LoVo (cell line): Measurements from ENCODE around the gene ADCK2.
A peak's percentile ranks its signal among the peaks of the same experiment; 100 is the strongest.
"Not testable (repeated sequence)": the region's sequence is repeated elsewhere in the genome, so short reads cannot be mapped to it uniquely, and the experiment has no call there.

Experiments
- DNase-seq: peaks from one replicate; pipeline ENCODE4 v3.0.0-alpha.2; 2016; ENCODE audit warnings: low spot score

Gene ADCK2

DNA sequence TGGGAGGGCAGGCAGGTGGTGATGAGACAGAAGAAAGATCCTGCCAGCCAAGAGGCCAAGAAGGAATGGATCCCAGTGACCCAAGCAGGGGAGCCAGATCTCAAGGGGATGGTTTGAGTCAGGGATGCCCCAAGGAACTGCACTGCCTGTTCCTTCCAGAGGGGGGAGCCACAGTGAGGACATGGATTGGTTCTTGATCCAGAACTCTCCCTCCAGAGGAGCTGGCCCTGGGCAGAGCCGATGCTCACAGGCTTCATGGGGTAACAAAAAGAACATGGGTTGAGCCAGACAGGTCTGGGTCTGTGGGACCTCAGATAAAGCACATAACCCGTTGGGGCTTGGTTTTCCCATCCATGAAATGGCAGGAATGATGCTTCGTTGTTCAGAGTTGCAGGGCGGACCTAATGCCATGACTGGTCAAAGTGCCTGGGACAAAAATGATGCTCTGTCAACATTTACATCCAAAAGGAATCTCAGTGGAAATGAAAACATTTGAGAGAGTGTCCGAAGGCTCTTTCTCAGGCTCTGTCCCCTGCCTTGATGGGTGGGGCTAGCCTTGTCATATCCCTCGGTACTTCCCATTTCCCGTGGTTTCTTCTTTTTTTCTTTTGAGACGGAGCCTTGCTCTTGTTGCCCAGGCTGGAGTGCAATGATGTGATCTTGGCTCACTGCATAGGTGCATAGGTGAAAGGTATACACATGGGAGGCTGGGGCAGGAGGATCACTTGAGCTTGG is 27.4 kb upstream of the ADCK2 start:
- DNase-seq = no peak

DNA sequence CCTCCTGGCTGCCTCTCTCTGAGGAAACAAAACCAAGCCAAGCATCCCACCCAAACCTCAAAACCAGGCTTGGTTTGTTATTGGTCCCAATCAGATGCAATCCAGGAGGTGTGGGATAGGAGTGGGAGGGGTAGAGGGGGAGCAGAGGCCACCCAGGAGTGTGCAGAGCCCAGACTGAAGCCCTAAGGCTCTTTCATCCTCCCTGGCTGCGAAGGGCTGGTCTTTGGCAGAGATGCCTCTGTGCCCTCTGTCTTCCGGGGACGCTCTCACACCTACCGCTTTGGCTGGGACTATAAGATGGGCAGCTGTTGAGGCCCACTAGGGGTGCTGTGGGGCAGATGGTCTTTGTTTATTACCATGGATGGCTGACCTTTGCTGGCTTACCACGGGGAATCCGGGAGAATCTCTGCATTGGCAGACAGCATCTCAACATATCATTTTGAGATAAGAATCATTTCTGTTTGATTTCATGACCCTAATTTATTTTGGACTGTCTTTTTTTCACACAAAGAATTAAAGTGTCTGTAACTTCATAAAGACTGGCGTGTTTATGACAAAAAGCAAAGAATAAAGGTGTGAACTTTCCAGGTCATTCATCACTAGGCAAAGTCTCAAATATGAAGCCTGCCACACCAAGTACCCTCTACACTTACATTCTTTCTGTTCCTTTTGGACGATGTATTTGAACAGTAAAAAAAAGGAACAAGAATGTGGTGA is 25.7 kb upstream of the ADCK2 start:
- DNase-seq = peak; percentile 58

DNA sequence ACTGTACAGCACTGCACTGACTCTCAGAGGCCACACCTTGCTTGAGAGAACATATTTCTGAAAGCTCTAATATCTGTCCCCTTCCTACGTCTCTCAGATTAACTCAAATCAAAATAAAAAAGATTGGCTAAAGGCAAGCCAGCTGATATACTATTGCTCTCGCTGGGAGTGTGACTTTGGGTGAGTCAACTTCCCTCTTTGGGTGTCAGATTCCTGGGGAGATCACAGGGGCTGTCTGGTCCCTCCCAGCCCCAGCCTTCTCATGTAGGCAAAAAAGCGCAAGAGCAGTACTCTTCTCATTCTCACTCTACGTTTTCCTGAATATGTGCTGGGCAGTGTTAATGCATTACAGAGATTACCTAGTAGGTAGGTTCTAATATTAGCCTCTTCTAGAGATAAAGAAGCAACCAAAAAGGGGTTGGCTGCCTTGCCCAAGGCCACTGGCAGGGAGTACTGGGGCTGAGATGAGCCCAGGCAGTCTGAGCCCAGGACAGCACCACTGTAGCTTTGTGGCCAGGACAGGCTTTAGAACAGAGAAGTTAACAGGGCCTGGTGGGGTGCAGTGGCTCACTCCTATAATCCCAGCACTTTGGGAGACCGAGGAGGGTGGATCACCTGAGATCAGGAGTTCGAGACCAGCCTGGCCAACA is 23.1 kb upstream of the ADCK2 start:
- no peak for DNase-seq

DNA sequence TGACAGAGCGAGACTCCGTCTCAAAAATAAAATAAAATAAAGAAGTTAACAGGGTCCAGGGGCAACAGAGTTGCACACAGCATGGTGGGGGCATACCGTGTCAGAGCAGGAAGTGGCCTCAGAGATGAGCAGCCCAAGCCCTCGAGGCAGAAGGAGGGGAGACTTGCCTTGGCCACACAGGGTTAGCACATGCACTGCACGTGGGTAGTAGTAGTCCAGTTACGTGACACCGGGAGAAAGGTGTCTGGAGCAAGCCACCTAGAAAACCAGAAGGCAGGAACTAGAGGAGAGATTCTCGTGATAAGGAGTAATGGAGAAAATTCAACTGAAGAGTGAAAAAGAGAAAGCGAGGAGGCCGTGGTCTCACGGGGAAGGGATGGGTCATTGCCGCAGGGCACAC is 22.4 kb upstream of the ADCK2 start:
- no peak for DNase-seq

DNA sequence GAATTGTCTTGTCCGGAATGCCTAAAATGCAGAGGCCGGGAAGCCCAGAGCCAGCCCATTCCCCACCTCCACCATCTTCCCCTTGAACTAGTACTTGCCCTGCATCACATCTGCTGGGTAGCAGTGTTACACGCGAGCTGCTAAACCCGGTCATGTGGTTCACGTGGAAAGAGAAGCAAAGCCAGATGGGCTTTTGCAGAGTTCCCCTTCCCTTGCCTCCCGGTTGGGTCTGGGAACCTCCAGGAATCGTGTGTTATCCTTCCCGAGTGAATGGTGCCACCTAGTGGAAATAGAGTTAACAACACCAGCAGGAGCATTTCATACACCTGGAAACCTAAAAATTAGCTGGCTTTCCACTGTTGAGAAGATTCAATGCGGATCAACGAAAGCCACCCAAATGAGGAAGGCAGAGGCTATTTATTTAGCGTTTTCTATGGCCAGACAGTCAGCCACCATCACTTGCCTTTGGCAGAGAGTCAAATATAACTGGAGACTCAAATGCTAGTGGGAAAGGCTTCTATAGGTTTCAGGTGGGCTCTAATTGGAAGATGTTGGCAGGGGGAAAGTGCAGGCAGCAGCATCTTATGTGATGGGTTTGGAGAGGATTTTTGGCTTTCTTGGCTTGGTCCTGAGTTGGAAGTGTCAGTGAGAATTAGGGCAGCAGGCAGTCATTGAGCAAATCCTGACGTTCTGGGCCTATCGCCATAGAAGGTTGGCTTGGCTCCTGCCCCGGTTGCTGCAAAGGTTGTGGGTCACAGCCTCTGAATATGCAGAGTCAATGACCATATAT is 19.2 kb upstream of the ADCK2 start:
- peak; percentile 84 for DNase-seq

DNA sequence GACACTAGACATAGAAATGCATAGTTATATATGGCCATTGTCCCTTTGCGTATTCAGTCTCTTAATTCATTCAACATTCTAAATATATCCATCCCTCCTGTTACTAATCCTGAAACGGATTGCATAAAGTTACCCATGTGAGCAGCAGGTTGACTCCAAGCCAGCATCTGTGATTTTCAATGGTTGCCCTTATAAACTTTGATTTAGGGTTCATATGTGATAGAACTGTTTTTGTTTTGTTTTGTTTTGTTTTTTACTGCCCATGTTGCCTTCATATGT is 18.7 kb upstream of the ADCK2 start:
- DNase-seq = no peak

DNA sequence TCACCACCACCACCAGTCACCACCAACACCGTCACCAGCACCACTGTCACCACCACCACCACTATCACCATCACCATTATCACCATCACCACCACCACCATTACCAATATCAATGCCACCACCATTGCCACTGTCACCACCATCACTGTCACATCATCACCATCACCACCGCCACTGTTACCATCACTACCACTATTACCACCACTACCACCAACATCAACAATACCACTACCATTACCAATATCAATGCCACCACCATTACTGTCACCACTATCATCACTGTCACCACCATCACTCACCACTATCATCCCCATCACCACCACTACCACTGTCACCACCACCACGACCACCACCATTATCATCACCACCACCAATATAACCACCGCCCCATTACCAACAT is 18.1 kb upstream of the ADCK2 start:
- no peak for DNase-seq

DNA sequence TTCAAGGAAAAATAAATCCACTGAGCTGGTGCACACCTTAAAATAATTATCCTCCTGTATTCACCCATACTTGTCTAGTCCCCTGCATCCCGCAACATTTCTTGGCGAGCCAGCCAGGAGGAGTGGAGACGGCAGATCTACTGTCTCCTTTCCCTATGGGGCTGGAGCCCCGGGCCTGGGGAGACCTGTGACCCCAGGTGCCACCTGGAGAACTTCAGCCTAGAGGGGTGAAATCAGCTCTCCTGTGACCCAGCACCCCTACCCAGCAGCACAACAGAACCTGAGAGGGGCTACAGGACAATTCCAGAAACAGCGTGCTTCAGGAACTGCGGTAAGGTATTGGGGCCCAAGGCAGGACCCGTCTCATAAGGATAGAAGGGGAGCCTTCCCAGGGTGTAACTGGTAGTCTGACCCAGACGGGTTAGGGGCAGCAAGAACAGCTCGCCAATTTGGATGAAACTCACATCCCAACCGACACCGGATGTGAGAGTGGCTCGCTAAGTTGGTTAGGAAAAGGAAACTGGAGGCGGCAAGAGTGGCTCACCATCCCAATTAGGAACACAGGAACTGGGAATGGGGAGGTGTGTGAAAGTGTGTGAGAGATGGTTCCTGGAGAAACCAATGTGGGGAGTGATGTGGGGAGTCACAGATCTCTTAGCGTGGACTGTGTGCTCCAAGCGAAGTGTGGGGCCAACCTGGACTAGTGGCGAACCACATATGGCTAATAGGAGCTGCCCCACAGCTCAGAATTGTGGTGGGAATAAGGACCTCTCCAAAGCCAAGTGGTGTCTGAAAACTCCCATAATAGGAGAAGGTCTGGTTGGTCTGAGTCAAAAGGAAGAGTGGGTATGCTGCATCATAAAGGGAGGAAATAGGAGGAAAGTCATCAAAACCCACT is 17.0 kb upstream of the ADCK2 start:
- no peak for DNase-seq

DNA sequence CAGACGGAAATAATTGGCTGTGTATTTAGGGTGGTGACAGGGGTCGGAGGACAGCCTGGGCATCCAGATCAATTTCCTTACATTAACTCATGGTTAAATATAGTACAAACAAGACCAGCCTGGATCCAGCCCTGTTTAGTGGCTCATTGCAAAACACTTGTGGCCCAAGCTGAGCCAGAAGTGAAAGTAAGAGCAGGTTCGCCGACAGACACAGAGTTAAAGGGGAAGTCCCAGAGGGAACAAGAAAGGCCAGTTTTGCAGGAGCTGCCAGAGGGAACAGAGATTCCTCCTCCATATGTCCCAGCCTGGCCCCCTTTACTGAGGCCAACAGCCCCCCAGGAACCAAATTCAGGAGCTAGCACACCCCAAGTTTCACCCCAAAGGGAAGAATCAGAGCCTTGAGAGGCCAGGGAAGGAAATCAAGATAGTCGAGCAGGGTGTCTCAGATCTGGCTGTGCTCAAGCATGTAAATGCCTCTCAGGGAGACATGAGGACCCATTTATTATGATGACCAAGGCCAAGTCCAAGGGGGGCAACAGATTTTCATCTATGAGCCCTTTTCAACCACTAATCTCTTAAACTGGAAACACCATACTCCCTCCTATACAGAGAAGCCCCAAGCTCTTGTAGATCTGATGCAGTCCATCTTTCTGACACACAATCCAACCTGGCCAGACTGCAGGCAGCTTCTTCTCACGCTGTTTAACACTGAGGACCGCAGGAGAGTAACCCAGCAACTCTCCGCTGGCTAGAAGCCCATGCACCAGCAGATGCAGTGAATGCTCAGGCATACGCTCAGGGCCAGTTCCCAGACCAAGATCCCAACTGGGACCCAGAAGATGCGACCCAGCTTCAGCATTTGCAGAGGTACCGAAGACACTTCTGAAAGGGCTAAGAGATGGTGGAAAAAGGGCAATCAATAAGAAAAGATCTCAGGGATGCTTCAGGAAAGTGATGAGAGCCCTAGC is 15.9 kb upstream of the ADCK2 start:
- peak; percentile 73 for DNase-seq

DNA sequence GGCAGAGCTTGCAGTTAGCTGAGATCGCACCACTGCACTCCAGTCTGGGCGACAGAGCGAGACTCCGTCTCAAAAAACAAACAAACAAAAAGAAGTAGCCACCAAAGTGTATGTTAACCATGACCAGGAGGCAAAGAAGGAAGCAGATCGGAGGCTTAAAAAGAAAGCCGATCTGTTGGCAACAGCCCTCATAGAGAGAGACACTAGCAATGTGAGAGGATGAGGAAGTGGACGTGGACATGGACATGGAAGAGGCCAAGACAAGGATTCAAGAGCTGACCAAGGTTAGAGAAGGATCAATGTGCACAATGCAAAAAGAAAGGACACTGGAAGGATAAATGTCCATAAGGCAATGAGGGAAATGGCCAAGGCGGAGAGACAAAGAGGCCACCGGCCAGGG is 14.9 kb upstream of the ADCK2 start:
- DNase-seq = no peak

DNA sequence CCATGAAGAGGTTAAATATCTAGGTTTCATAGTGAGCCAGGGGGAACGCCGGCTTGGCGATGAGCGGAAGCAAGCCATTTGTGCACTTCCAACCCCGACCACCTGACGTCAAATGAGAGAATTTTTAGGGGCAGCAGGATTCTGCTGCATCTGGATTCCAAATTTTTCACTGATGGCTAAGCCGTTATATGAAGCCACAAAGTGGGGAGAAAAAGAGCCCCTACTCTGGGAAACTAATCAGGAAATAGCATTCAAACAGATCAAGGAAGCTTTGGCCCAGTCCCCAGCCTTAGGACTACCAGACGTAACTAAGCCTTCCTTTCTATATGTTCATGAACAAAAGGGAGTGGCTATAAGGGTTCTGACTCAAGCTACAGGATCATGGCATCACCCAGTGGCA is 12.9 kb upstream of the ADCK2 start:
- DNase-seq = no peak

DNA sequence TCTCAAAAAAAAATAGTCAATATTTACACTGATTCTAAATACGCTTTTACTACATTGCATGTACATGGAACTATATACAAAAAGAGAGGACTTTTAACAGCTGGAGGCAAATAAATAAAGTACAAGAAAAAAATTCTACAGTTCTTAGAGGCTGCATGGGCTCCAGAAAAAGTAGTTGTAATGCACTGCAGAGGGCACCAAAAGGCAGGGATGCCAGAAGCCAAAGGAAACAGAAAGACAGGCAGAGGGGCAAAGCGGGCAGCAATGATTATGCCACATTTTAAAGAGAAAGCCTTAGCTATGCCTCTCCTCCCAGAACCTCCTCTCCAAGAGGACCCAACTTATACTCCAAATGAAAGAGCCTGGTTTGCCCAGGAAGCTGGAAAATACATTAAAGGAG is 11.6 kb upstream of the ADCK2 start:
- DNase-seq = no peak

DNA sequence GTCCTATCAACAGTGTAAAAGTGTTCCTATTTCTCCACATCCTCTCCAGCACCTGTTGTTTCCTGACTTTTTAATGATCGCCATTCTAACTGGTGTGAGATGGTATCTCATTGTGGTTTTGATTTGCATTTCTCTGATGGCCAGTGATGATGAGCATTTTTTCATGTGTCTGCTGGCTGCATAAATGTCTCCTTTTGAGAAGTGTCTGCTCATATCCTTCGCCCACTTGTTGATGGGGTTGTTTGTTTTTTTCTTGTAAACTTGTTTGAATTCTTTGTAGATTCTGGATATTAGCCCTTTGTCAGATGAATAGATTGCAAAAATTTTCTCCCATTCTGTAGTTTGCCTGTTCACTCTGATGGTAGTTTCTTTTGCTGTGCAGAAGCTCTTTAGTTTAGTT is 9.8 kb upstream of the ADCK2 start:
- not testable (repeated sequence) for DNase-seq

DNA sequence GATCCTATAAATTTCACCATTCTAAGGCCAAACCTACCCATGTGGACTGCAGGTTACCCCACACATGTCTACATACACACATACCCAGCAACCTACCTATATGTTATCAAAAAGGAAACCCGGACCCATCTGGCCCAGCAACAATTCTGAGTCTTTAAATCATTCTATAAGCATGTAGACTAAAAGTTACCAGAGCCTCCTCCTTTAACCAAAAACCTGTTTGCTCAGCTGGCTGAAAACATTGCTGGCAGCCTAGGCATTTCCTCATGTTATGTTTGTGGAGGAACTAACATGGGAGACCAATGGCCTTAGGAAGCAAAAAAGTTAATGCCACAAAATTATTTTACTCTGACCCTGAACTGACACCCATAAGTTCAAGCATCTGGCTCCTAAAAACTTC is 5.3 kb upstream of the ADCK2 start:
- DNase-seq = no peak

DNA sequence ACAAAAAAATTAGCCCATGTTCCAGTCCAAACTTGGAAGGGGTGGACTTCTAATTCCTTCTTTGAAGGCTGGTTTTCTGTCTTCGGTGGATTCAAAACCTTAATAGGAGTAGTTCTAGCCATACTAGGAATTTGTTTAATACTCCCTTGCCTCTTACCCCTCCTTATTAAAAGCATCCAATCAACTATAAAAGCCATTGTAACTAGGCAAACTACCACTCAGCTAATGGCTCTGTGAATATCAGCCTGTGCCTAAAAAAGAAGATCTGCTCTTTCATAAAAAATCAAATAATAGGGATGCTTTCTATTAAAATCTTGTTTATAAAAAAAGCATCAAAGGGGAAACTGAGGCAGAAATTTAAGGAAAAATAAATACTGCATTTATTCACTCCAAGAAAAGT is 4.1 kb upstream of the ADCK2 start:
- no peak for DNase-seq

DNA sequence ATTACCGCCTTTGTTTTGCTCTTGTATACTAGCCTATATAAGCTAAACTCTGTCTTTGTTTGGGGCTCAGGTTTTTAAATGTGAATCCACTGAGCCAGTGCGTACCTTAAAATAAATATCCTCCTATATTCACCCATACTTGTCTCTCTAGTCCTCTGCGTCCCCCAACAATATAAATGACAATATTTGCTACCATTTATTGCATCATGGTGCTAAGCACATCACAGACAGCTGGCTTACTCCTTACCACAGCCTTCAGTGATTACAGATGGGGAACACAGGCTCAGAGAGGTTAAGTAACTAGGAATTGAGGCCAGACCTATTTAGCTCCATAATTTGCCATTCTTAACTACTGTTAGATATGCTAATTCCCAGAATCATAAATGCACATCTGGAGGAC is 3.4 kb upstream of the ADCK2 start:
- DNase-seq = no peak

DNA sequence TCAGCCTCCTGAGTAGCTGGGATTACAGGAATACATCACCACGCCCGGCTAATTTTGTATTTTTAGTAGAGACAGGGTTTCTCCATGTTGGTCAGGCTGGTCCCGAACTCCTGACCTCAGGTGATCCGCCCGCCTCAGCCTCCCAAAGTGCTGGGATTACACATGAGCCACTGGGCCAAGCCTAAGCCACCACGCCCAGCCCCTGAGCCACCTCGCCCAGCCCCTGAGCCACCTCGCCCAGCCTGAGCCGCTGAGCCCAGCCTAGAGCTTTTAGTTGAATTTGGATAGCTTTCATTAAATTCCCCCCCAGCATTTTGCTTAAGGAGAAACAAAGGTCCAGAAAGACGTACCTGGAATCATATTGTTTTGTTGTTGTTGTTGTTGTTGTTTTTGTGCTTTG is 2.9 kb upstream of the ADCK2 start:
- not testable (repeated sequence) for DNase-seq

DNA sequence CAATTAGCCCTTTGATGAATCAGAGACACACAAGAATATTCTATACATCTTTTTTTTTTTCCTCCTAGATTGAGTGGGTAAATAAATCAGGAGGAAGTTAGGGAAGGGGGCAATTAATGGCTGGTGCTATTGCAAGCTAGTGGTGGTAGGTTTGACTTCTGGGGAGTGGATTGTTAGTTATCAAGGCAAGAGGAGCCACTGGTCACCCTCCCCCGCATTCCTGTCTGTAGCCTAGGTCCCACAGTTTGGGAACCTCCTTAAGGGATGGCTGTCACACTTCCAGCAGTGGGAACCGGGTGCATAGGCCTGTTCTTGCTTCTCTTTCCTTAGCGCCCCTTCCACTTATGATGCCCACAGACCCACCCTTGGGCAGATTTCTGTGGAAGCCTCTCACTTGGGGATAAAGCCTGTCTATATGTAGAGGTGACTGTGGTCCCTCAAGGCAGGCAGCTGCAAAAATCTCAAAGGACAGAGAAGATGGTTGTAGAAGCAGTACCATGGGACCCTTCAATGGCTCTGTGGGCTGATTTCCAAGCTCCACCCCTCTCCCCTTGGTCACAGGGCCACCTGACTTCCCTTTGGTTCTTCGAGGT is 2.3 kb upstream of the ADCK2 start:
- DNase-seq = no peak

DNA sequence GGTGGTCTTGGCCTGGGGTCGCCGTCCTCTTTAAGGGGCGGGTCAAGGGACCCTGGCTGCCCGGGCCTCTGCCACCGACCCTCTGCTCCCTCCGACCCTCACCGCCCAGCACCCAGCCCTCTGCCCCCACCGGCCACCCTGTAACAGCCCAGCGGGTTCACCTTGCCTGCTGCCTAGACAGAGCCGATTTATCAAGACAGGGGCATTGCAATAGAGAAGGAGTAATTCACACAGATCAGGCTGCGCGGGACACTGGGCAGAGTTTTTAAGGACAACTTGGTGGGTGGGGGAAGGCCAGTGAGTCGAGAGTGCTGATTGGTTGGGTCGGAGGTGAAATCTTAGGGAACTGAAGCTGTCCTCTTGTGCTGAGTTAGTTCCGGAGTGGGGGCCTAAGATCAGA is 779 bp upstream of the ADCK2 start:
- DNase-seq = no peak
